Measurements from ENCODE around the gene LSM4.

DNA sequence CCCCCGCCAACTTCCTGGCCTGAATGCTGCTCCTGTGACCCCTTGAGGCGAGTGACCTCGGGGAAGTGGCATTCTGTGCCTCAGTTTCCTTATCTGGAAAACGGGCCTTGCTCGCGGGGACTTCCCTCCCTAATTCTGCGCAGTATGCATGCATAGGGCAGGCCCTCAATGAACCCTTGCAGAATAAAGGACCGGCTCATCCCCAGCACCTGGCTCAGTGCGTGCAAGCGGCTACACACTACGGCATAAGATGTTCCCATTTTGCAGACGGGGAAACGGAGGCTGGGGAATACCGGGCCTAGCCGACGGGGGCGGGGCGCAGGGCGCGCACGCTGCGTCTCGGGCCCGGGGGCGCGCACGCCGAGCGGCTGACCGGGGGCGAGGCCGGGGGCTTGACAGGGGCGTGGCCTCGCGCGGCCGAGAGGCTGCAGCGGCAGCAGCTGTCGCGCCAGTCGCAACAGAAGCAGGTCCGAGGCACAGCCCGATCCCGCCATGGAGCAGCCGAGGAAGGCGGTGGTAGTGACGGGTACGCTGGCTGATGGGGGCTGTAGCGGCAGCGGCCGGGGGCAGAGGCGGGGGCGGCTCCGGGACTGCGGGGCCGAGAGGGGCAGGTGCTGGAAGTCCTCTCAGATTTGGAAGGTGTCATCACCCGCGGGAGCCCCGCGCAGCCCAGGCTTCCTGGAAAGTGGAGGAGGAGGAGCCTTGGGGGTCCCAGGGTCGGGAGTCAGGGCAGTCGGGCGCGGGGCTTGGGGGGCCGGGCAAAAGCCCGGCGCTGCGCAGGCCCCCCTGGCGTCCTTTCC is 17.5 kb upstream of the LSM4 start, which contains the start of gene PGPEP1:
- TF ChIP-seq, protein P1, sequence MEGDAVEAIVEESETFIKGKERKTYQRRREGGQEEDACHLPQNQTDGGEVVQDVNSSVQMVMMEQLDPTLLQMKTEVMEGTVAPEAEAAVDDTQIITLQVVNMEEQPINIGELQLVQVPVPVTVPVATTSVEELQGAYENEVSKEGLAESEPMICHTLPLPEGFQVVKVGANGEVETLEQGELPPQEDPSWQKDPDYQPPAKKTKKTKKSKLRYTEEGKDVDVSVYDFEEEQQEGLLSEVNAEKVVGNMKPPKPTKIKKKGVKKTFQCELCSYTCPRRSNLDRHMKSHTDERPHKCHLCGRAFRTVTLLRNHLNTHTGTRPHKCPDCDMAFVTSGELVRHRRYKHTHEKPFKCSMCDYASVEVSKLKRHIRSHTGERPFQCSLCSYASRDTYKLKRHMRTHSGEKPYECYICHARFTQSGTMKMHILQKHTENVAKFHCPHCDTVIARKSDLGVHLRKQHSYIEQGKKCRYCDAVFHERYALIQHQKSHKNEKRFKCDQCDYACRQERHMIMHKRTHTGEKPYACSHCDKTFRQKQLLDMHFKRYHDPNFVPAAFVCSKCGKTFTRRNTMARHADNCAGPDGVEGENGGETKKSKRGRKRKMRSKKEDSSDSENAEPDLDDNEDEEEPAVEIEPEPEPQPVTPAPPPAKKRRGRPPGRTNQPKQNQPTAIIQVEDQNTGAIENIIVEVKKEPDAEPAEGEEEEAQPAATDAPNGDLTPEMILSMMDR (conservative IDR thresholded peaks at IDR 0.05; ENCODE audit: low read depth, low read length), result no peak
- TF ChIP-seq EZH2phosphoT487 (IDR thresholded peaks at IDR 0.05; ENCODE audit: borderline replicate concordance, low read length) (no peak), EZH2 (IDR thresholded peaks at IDR 0.05; ENCODE audit: low read length, unreplicated experiment) (no peak)

Data from PC-3 (cell line).